Left lung (tissue), 10 donors: ENCODE measurements around the gene DVL1. TPM values are rescaled to one million over a fixed set of nuclear protein-coding genes. Genes with fewer than 3 reads are reported as not detected.
A peak's percentile ranks its signal among the peaks of the same experiment; 100 is the strongest.

Source experiments
- ATAC-seq: fragments of 200-7000 bp; cut with Tn5 transposase; one replicate; pipeline ENCODE4 v1.9.1; 2020; ENCODE audit warnings: moderate library complexity
- DNase-seq, 4 donors: peaks; one replicate each; pipeline ENCODE4 v3.0.0-alpha.2; 2013 to 2020
- H3K27ac ChIP-seq, 2 donors: fragments of 200-600 bp; sonication (generic) in 1 of 2; one replicate each; pipeline versions ENCODE4 v1.5.0 to v1.8.0; 2020 to 2021
- H3K27me3 ChIP-seq, 2 donors: fragments of 200-600 bp; sonication (generic) in 1 of 2; one replicate each; pipeline versions ENCODE4 v1.5.0 to v1.8.0; 2020 to 2021
- H3K36me3 ChIP-seq, 2 donors: fragments of 200-600 bp; sonication (generic) in 1 of 2; one replicate each; pipeline versions ENCODE4 v1.5.0 to v1.8.0; 2020 to 2021
- H3K4me1 ChIP-seq, 2 donors: fragments of 200-600 bp; one replicate each; pipeline ENCODE4 v1.8.0; 2021
- H3K4me3 ChIP-seq, 2 donors: fragments of 200-600 bp; sonication (generic) in 1 of 2; one replicate each; pipeline versions ENCODE4 v1.5.0 to v1.8.0; 2020 to 2021; ENCODE audit warnings: mild to moderate bottlenecking in 1 of 2
- H3K9me3 ChIP-seq, 2 donors: fragments of 200-600 bp; sonication (generic) in 1 of 2; one replicate each; pipeline versions ENCODE4 v1.5.0 to v1.8.0; 2020 to 2021
- CTCF ChIP-seq, 2 donors: fragments of 200-600 bp; sonication (generic) in 1 of 2; IDR thresholded peaks; one replicate each; pipeline versions ENCODE4 v1.5.0 to v1.8.0; 2021; ENCODE audit warnings: antibody characterized with exemption in 2 of 2
- intact Hi-C, 2 donors: fragments of 100-400 bp; cut with DNase I; formaldehyde crosslinking; loops; one replicate each; pipeline versions ENCODE4 v1.11.2 to v1.14.2; 2022
- polyA plus RNA-seq, 6 donors: library from polyadenylated mRNA; unstranded; fragments of 120-200 nt; gene quantifications; one replicate each; pipeline ENCODE4 v1.2.1, GENCODE V29; 2013; ENCODE audit not compliant: insufficient read length in 6 of 6
- total RNA-seq, 2 donors: library from RNA; stranded (reverse); fragmentation: NEBNext Ultra II Directional; extraction: Animal tissue kit (Norgen Biotek cat#: 25700); gene quantifications; one replicate each; pipeline ENCODE4 v1.2.1, GENCODE V29; 2021
- donor health status: DM: no; HTN: yes; CAD: no.
- donor health status: DM: no; HTN: no; CAD: no.

Gene DVL1
- total and polyA plus RNA-seq, 8 donors = 20.6 to 81.2 (median 30.4) TPM

- Histone ChIP-seq H3K4me1 (peaks cover 28 to 51% of the 10 kb centered on the region in 2 donors), H3K4me3 (peak within 1 kb of the TSS; percentile 91 to 94), H3K27ac (peak within 1 kb of the TSS; percentile 96 to 99), H3K36me3 (peaks cover 0 to 37% of the 10 kb centered on the region in 2 donors), H3K27me3 (no peaks in the 10 kb centered on the region), H3K9me3 (no peaks in the 10 kb centered on the region)
- TF ChIP-seq CTCF (IDR thresholded peaks at IDR 0.05) = peak in 1 of 2 donors; percentile 39
- ATAC-seq (peak; percentile 82), DNase-seq (peak; percentile 88 to 95 (median 94))
- intact Hi-C loops = no loop called here
These were observed 41.1 kb downstream of the DVL1 start, which contains the start of the genes ACAP3 and PUSL1 for GRCh38 chr1:1307923-1308755. TSS of gene ACAP3 (minus strand) at chr1:1307930. CDS start at chr1:1307815, 115 bp downstream. TSS of gene PUSL1 (plus strand) at chr1:1308597. CDS start at chr1:1308644, 47 bp downstream.

- peaks cover 28 to 51% of the 10 kb centered on the region in 2 donors for H3K4me1 ChIP-seq
- H3K27ac ChIP-seq = peak overlapping the region; percentile 67 to 99
- ATAC-seq (no peak), DNase-seq (peak in 2 of 4 donors; percentile 49 to 89)
- TF ChIP-seq CTCF (IDR thresholded peaks at IDR 0.05) = no peak
- no peaks in the 10 kb centered on the region for H3K27me3 ChIP-seq
- intact Hi-C loops = no loop called here
- no peaks in the 10 kb centered on the region for H3K9me3 ChIP-seq
- H3K36me3 ChIP-seq = peaks cover 0 to 29% of the 10 kb centered on the region in 2 donors
- peak overlapping the region; percentile 79 to 91 for H3K4me3 ChIP-seq
These were observed 41.8 kb downstream of the DVL1 start for GRCh38 chr1:1307261-1307922.

- Histone ChIP-seq H3K4me3 (peak overlapping the region; percentile 79 to 91), H3K4me1 (peaks cover 28 to 51% of the 10 kb centered on the region in 2 donors), H3K27ac (peak overlapping the region in 1 of 2 donors; percentile 99), H3K27me3 (no peaks in the 10 kb centered on the region), H3K9me3 (no peaks in the 10 kb centered on the region), H3K36me3 (peaks cover 0 to 23% of the 10 kb centered on the region in 2 donors)
- intact Hi-C loops = no loop called here
- DNase-seq (no peak), ATAC-seq (no peak)
- TF ChIP-seq CTCF (IDR thresholded peaks at IDR 0.05) = no peak
These were observed 42.5 kb downstream of the DVL1 start for GRCh38 chr1:1306661-1307260.

- no peak for TF ChIP-seq CTCF (IDR thresholded peaks at IDR 0.05)
- Histone ChIP-seq H3K36me3 (peaks cover 0 to 17% of the 10 kb centered on the region in 2 donors), H3K27ac (peak overlapping the region; percentile 53 to 66), H3K4me1 (peaks cover 28 to 51% of the 10 kb centered on the region in 2 donors), H3K4me3 (peak overlapping the region; percentile 2 to 91), H3K27me3 (no peaks in the 10 kb centered on the region), H3K9me3 (no peaks in the 10 kb centered on the region)
- intact Hi-C loops = no loop called here
- ATAC-seq (no peak), DNase-seq (no peak)
These were observed 43.1 kb downstream of the DVL1 start for GRCh38 chr1:1306070-1306660.
